Omental fat pad (tissue), 4 donors: ENCODE results near the gene RALGDS. TPM values are rescaled to one million over a fixed set of nuclear protein-coding genes. Genes with fewer than 3 reads are reported as not detected.
"Not testable (repeated sequence)": the region's sequence is repeated elsewhere in the genome, so short reads cannot be mapped to it uniquely, and the experiment has no call there.

Experiments
- ATAC-seq: fragments of 150-250 bp; one replicate; pipeline ENCODE4 v1.9.1; 2016; ENCODE audit warnings: mild to moderate bottlenecking, moderate library complexity; ENCODE audit not compliant: low FRiP score
- DNase-seq: peaks from one replicate; pipeline ENCODE4 v3.0.0-alpha.2; 2019; ENCODE audit warnings: low spot score
- CTCF ChIP-seq, 3 donors: fragments of 450-650 bp; IDR thresholded peaks; one replicate each; pipeline ENCODE4 v1.5.1; 2016 to 2017; ENCODE audit warnings: antibody characterized with exemption in 3 of 3, mild to moderate bottlenecking in 3 of 3, moderate library complexity in 2 of 3
- total RNA-seq, 4 donors: library from RNA; depleted of rRNA; stranded (reverse); fragments of >200 nt; gene quantifications; one replicate each; pipeline ENCODE4 v1.1.0, GENCODE V29; 2016

The RALGDS gene
- total RNA-seq, 4 donors from 2014 or later = 33.9 to 177 (median 68.9) TPM

GRCh38 chr9:133071484-133072150 lies 49.4 kb downstream of the RALGDS start:
- ATAC-seq (no peak), DNase-seq (no peak)
- no peak for TF ChIP-seq CTCF (IDR thresholded peaks at IDR 0.05)

DNA sequence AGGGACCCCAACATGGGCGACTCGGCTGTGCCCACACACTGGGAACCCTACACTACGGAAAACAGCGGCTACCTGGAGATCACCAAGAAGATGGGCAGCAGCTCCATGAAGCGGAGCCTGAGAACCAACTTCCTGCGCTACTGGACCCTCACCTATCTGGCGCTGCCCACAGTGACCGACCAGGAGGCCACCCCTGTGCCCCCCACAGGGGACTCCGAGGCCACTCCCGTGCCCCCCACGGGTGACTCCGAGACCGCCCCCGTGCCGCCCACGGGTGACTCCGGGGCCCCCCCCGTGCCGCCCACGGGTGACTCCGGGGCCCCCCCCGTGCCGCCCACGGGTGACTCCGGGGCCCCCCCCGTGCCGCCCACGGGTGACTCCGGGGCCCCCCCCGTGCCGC lies 50.1 kb downstream of the RALGDS start:
- not testable (repeated sequence) for ATAC-seq, DNase-seq

DNA sequence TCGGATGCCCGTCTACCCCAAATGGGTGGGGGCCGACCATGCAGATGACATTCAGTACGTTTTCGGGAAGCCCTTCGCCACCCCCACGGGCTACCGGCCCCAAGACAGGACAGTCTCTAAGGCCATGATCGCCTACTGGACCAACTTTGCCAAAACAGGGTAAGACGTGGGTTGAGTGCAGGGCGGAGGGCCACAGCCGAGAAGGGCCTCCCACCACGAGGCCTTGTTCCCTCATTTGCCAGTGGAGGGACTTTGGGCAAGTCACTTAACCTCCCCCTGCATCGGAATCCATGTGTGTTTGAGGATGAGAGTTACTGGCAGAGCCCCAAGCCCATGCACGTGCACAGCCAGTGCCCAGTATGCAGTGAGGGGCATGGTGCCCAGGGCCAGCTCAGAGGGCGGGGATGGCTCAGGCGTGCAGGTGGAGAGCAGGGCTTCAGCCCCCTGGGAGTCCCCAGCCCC lies 50.5 kb downstream of the RALGDS start:
- not testable (repeated sequence) for ATAC-seq, DNase-seq

DNA sequence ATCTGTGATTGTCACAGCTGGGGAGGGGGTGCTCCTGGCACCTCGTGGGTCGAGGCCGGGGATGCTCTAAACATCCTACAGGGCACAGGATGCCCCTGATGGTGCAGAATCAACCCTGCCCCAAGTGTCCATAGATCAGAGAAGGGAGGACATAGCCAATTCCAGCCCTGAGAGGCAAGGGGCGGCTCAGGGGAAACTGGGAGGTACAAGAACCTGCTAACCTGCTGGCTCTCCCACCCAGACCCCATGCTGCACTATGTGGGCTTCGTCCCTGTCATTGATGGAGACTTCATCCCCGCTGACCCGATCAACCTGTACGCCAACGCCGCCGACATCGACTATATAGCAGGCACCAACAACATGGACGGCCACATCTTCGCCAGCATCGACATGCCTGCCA lies 52.6 kb downstream of the RALGDS start:
- DNase-seq, ATAC-seq: not testable (repeated sequence)

DNA sequence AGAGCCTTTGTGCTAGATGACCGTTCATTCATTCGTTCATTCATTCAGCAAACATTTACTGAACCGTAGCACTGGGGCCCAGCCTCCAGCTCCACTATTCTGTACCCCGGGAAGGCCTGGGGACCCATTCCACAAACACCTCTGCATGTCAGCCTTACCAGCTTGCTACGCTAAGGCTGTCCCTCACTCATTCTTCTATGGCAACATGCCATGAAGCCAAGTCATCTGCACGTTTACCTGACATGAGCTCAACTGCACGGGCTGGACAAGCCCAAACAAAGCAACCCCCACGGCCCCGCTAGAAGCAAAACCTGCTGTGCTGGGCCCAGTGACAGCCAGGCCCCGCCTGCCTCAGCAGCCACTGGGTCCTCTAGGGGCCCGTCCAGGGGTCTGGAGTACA lies 53.2 kb downstream of the RALGDS start:
- DNase-seq = no peak
- ATAC-seq = no peak
- TF ChIP-seq CTCF (IDR thresholded peaks at IDR 0.05) = no peak

GRCh38 chr9:133067006-133067405 lies 54.0 kb downstream of the RALGDS start:
- no peak for TF ChIP-seq CTCF (IDR thresholded peaks at IDR 0.05)

GRCh38 chr9:133066181-133066983 lies 54.7 kb downstream of the RALGDS start:
- DNase-seq = no peak
- ATAC-seq = no peak

More at GRCh38 chr9:133067006-133067405, 54.0 kb downstream of the RALGDS start:
- DNase-seq (no peak), ATAC-seq (no peak)

DNA sequence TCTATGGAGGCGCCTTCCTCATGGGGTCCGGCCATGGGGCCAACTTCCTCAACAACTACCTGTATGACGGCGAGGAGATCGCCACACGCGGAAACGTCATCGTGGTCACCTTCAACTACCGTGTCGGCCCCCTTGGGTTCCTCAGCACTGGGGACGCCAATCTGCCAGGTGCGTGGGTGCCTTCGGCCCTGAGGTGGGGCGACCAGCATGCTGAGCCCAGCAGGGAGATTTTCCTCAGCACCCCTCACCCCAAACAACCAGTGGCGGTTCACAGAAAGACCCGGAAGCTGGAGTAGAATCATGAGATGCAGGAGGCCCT lies 56.0 kb downstream of the RALGDS start:
- TF ChIP-seq CTCF (IDR thresholded peaks at IDR 0.05) = no peak
- DNase-seq (no peak), ATAC-seq (no peak)

More at GRCh38 chr9:133066181-133066983, 54.7 kb downstream of the RALGDS start:
- TF ChIP-seq CTCF (IDR thresholded peaks at IDR 0.05) = no peak
